IMR-90 (cell line): Measurements from ENCODE around the gene BCHE. TPM values are rescaled to one million over a fixed set of nuclear protein-coding genes. Genes with fewer than 3 reads are reported as not detected.

Source experiments
- ATAC-seq: fragments of 200-7000 bp; cut with Tn5 transposase; 2 replicates; pipeline ENCODE4 v1.9.1; 2020; ENCODE audit warnings: low read depth, mild to moderate bottlenecking, moderate library complexity
- BruUV-seq: library from RNA; stranded (reverse); fragments of 400-500 nt; replicated peaks from 2 replicates; lab custom pipeline; 2021; lab: Mats Ljungman, UMichigan
- CTCF ChIA-PET: fragments of 300-600 bp; formaldehyde crosslinking; extraction: SDS; loops from one replicate; lab custom pipeline; 2021; ENCODE audit warnings: antibody characterized with exemption; lab: Yijun Ruan, JAX
- POLR2A ChIA-PET: fragments of 300-600 bp; sonication (Branson Sonifier 250); formaldehyde crosslinking; loops from one replicate; lab custom pipeline; 2022; ENCODE audit warnings: antibody characterized with exemption; ENCODE audit not compliant: unreplicated experiment; lab: Charles Lee
- DNase-seq: peaks from one replicate; pipeline ENCODE4 v3.0.0; 2013
- H2AFZ ChIP-seq: replicated peaks from 2 replicates; pipeline ENCODE3; 2013; ENCODE audit warnings: low read length, mild to moderate bottlenecking; ENCODE audit not compliant: poor library complexity
- H2AK5ac ChIP-seq: 2 replicates; pipeline ENCODE4 v1.6.1; 2013; ENCODE audit warnings: low read depth, low read length, inconsistent platforms
- H2AK9ac ChIP-seq: replicated peaks from 2 replicates; pipeline ENCODE3; 2013; ENCODE audit warnings: mild to moderate bottlenecking, low read depth, low read length, moderate library complexity; ENCODE audit not compliant: poor library complexity
- H2BK120ac ChIP-seq: 2 replicates; pipeline ENCODE4 v1.6.1; 2013; ENCODE audit warnings: low read depth, low read length, inconsistent platforms
- H2BK15ac ChIP-seq: 3 replicates; pipeline ENCODE4 v1.6.1; 2013; ENCODE audit warnings: low read depth, low read length, inconsistent platforms
- H2BK20ac ChIP-seq: 2 replicates; pipeline ENCODE4 v1.6.1; 2013; ENCODE audit warnings: low read depth, mild to moderate bottlenecking, inconsistent platforms, low read length, moderate library complexity
- H2BK5ac ChIP-seq: 2 replicates; pipeline ENCODE4 v1.6.1; 2013; ENCODE audit warnings: mild to moderate bottlenecking, low read depth, low read length, inconsistent platforms; ENCODE audit not compliant: poor library complexity, severe bottlenecking
- H3K14ac ChIP-seq: replicated peaks from 2 replicates; pipeline ENCODE4 v1.6.1; 2013; ENCODE audit warnings: low read depth, low read length, inconsistent platforms
- H3K18ac ChIP-seq: 2 replicates; pipeline ENCODE4 v1.6.1; 2013; ENCODE audit warnings: low read depth, low read length, control low read depth
- H3K23ac ChIP-seq: 2 replicates; pipeline ENCODE4 v1.6.1; 2013; ENCODE audit warnings: low read depth, low read length, inconsistent platforms
- H3K27ac ChIP-seq: 2 replicates; pipeline ENCODE4 v1.5.1; 2013; ENCODE audit warnings: mild to moderate bottlenecking, control low read depth, low read length; ENCODE audit not compliant: insufficient read depth
- H3K27me3 ChIP-seq: 2 replicates; pipeline ENCODE4 v1.6.1; 2013; ENCODE audit warnings: low read length; ENCODE audit not compliant: control insufficient read depth, insufficient read depth
- H3K36me3 ChIP-seq: 2 replicates; pipeline ENCODE4 v1.6.1; 2013; ENCODE audit warnings: low read length, mixed read lengths; ENCODE audit not compliant: control insufficient read depth, insufficient read depth
- H3K4ac ChIP-seq: 2 replicates; pipeline ENCODE4 v1.6.1; 2013; ENCODE audit warnings: low read depth, low read length, inconsistent platforms
- H3K4me1 ChIP-seq: 2 replicates; pipeline ENCODE4 v1.6.1; 2013; ENCODE audit warnings: low read length, mixed read lengths; ENCODE audit not compliant: control insufficient read depth, insufficient read depth
- H3K4me2 ChIP-seq: 2 replicates; pipeline ENCODE4 v1.6.1; 2013; ENCODE audit warnings: low read depth, mild to moderate bottlenecking, control low read depth, low read length, moderate library complexity
- H3K4me3 ChIP-seq: 2 replicates; pipeline ENCODE4 v1.5.1; 2013; ENCODE audit warnings: low read depth, mild to moderate bottlenecking, control low read depth, low read length, moderate library complexity; ENCODE audit not compliant: insufficient read depth
- H3K56ac ChIP-seq: 2 replicates; pipeline ENCODE4 v1.6.1; 2013; ENCODE audit warnings: low read length, inconsistent platforms; ENCODE audit not compliant: insufficient read depth; ENCODE audit errors: extremely low read depth
- H3K79me1 ChIP-seq, 2 experiments: 2 replicates each; pipeline ENCODE4 v1.6.1; 2013; ENCODE audit warnings: low read length in 2 of 2, inconsistent platforms in 1 of 2, low read depth in 1 of 2
- H3K9ac ChIP-seq: 2 replicates; pipeline ENCODE4 v1.6.1; 2013; ENCODE audit warnings: low read depth, low read length, control low read depth
- H3K9me1 ChIP-seq: 2 replicates; pipeline ENCODE4 v1.6.1; 2013; ENCODE audit warnings: low read length, inconsistent platforms; ENCODE audit not compliant: insufficient read depth
- H3K9me3 ChIP-seq: 2 replicates; pipeline ENCODE4 v1.6.1; 2013; ENCODE audit warnings: low read length; ENCODE audit not compliant: control insufficient read depth, insufficient read depth
- H4K20me1 ChIP-seq: 2 replicates; pipeline ENCODE4 v1.6.1; 2013; ENCODE audit warnings: low read length, inconsistent platforms; ENCODE audit not compliant: insufficient read depth
- H4K5ac ChIP-seq: 2 replicates; pipeline ENCODE4 v1.6.1; 2013; ENCODE audit warnings: mild to moderate bottlenecking, low read depth, low read length, control low read depth
- H4K8ac ChIP-seq, 2 experiments: 2 replicates each; pipeline ENCODE4 v1.6.1; 2013; ENCODE audit warnings: low read depth in 2 of 2, low read length in 2 of 2, control low read depth in 1 of 2, inconsistent platforms in 1 of 2
- H4K91ac ChIP-seq: 2 replicates; pipeline ENCODE4 v1.6.1; 2013; ENCODE audit warnings: low read depth, low read length, inconsistent platforms; ENCODE audit not compliant: insufficient read depth
- BHLHE40 ChIP-seq: fragments of 150-350 bp; IDR thresholded peaks from 2 replicates; pipeline ENCODE4 v1.6.1; 2016; ENCODE audit warnings: mild to moderate bottlenecking, low read depth, low read length
- CEBPB ChIP-seq: IDR thresholded peaks from 2 replicates; pipeline ENCODE4 v1.6.1; 2012; ENCODE audit warnings: low read depth, low read length, improper control_type of control experiment
- CHD1 ChIP-seq: IDR thresholded peaks from 2 replicates; pipeline ENCODE4 v1.6.1; 2012; ENCODE audit warnings: low read depth, low read length, improper control_type of control experiment
- FOS ChIP-seq: fragments of 150-350 bp; IDR thresholded peaks from 2 replicates; pipeline ENCODE4 v1.6.1; 2016; ENCODE audit warnings: low read depth, low read length
- MAFK ChIP-seq: IDR thresholded peaks from 2 replicates; pipeline ENCODE4 v1.6.1; 2012; ENCODE audit warnings: low read depth, low read length, improper control_type of control experiment
- MAZ ChIP-seq: IDR thresholded peaks from 2 replicates; pipeline ENCODE4 v1.6.1; 2012; ENCODE audit warnings: low read depth, mild to moderate bottlenecking, low read length, improper control_type of control experiment, moderate library complexity, borderline replicate concordance
- MXI1 ChIP-seq: IDR thresholded peaks from 2 replicates; pipeline ENCODE4 v1.6.1; 2012; ENCODE audit warnings: low read depth, mild to moderate bottlenecking, low read length, moderate library complexity, borderline replicate concordance
- NFE2L2 ChIP-seq: fragments of 150-350 bp; IDR thresholded peaks from 2 replicates; pipeline ENCODE4 v1.6.1; 2016; ENCODE audit warnings: low read depth, mild to moderate bottlenecking, low read length
- POLR2A ChIP-seq: IDR thresholded peaks from 2 replicates; pipeline ENCODE4 v1.6.1; 2012; ENCODE audit warnings: mild to moderate bottlenecking, low read depth, low read length
- RAD21 ChIP-seq: IDR thresholded peaks from 2 replicates; pipeline ENCODE4 v1.6.1; 2012; ENCODE audit warnings: low read length, improper control_type of control experiment
- RCOR1 ChIP-seq: IDR thresholded peaks from 2 replicates; pipeline ENCODE4 v1.6.1; 2012; ENCODE audit warnings: mild to moderate bottlenecking, low read length, improper control_type of control experiment; ENCODE audit not compliant: insufficient replicate concordance
- RFX5 ChIP-seq: IDR thresholded peaks from 2 replicates; pipeline ENCODE4 v1.8.0; 2012; ENCODE audit warnings: low read depth, mild to moderate bottlenecking, low read length, moderate library complexity
- SMC3 ChIP-seq: fragments of 150-350 bp; IDR thresholded peaks from 2 replicates; pipeline ENCODE4 v1.6.1; 2016; ENCODE audit warnings: low read depth, mild to moderate bottlenecking, antibody characterized with exemption, low read length, moderate library complexity
- WGBS, 2 experiments: methylation state at CpG; one replicate each; pipeline versions ENCODE4 v1.1.5 to v1.1.7; 2013; ENCODE audit warnings: missing lambda C conversion rate in 2 of 2; ENCODE audit not compliant: insufficient read length in 1 of 2; ENCODE audit errors: extremely low coverage in 2 of 2; 5-methylcytosine and 5-hydroxymethylcytosine counted together
- dilution Hi-C: fragments of 300-500 bp; cut with HindIII; formaldehyde crosslinking; loops from one replicate; pipeline ENCODE4 v1.14.3; 2018; ENCODE audit warnings: low sequenced_read_pairs; ENCODE audit not compliant: unreplicated experiment
- in situ Hi-C: fragments of 300-500 bp; cut with MboI; formaldehyde crosslinking; loops from 3 replicates; pipeline ENCODE4 v1.14.3; 2019; ENCODE audit warnings: low sequenced_read_pairs, inconsistent platforms, mixed read lengths
- intact Hi-C: fragments of 100-400 bp; cut with micrococcal nuclease; formaldehyde crosslinking; loops from 2 replicates; pipeline ENCODE4 v1.10.0; 2022
- polyA plus RNA-seq, 3 experiments: library from polyadenylated mRNA; depleted of rRNA; stranded (reverse); fragments of >200 nt; gene quantifications; 2 replicates each; pipeline ENCODE4 v1.2.3, GENCODE V29; 2012; ENCODE audit warnings: low replicate concordance in 1 of 3
- total RNA-seq: library from RNA; depleted of rRNA; stranded (reverse); fragments of >200 nt; gene quantifications from 2 replicates; pipeline ENCODE4 v1.2.3, GENCODE V29; 2012
- TF ChIP-seq, protein P1 (sequence below): fragments of 150-350 bp; IDR thresholded peaks from 2 replicates; pipeline ENCODE4 v1.6.1; 2016; ENCODE audit warnings: low read depth, mild to moderate bottlenecking, low read length, moderate library complexity, borderline replicate concordance
- TF ChIP-seq, protein P2 (sequence below): fragments of 150-350 bp; IDR thresholded peaks from 2 replicates; pipeline ENCODE4 v1.6.1; 2017; ENCODE audit warnings: mild to moderate bottlenecking, antibody characterized with exemption, low read length, low read depth
- TF ChIP-seq, protein P3 (sequence below): conservative IDR thresholded peaks from 2 replicates; pipeline ENCODE4 v1.5.1; 2012; ENCODE audit warnings: mild to moderate bottlenecking, low read depth, low read length, improper control_type of control experiment

BCHE gene
- total and polyA plus RNA-seq, 2 of the 4 experiments (the other 2 are of a cell fraction) = 1.5 to 1.6 TPM

GRCh38 chr3:165725296-165725695 lies 111.9 kb downstream of the BCHE start:
- in situ Hi-C loops (no loop called here), intact Hi-C loops (no loop called here), dilution Hi-C loops (no loop called here)
- H3K18ac ChIP-seq = no peak overlapping the region
- H3K9ac ChIP-seq = no peak overlapping the region
- BruUV-seq = no TSS peak
- no peak overlapping the region for H3K4me2 ChIP-seq
- no peak overlapping the region for H3K23ac ChIP-seq
- ATAC-seq (no peak), DNase-seq (no peak)
- peaks cover 6% of the 10 kb centered on the region for H3K9me3 ChIP-seq
- no peaks in the 10 kb centered on the region for H3K36me3 ChIP-seq
- no peak overlapping the region for H2BK5ac ChIP-seq
- no peak overlapping the region for H4K91ac ChIP-seq
- no CpG with 5 or more reads among the region's 2 CpGs for WGBS, 2 experiments
- no peak overlapping the region for H3K4ac ChIP-seq
- H3K27me3 ChIP-seq = no peaks in the 10 kb centered on the region
- ChIA-PET CTCF (no interaction called here), POLR2A (no interaction called here)
- H2AFZ ChIP-seq = no peak overlapping the region
- no peak overlapping the region for H2AK9ac ChIP-seq
- H3K4me3 ChIP-seq = no peak overlapping the region
- H3K14ac ChIP-seq = no peak overlapping the region
- no peak overlapping the region for H4K5ac ChIP-seq
- H3K56ac ChIP-seq = no peak overlapping the region
- no peaks in the 10 kb centered on the region for H3K9me1 ChIP-seq
- H3K79me1 ChIP-seq = no peaks in the 10 kb centered on the region
- TF ChIP-seq MAZ (no peak), CEBPB (no peak), RAD21 (no peak), MAFK (no peak), SMC3 (no peak), FOS (no peak), POLR2A (no peak), BHLHE40 (no peak), CHD1 (no peak), RFX5 (no peak), NFE2L2 (no peak), RCOR1 (no peak), MXI1 (no peak)
- TF ChIP-seq, protein P1, sequence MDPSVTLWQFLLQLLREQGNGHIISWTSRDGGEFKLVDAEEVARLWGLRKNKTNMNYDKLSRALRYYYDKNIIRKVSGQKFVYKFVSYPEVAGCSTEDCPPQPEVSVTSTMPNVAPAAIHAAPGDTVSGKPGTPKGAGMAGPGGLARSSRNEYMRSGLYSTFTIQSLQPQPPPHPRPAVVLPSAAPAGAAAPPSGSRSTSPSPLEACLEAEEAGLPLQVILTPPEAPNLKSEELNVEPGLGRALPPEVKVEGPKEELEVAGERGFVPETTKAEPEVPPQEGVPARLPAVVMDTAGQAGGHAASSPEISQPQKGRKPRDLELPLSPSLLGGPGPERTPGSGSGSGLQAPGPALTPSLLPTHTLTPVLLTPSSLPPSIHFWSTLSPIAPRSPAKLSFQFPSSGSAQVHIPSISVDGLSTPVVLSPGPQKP = no peak
- TF ChIP-seq, protein P2, sequence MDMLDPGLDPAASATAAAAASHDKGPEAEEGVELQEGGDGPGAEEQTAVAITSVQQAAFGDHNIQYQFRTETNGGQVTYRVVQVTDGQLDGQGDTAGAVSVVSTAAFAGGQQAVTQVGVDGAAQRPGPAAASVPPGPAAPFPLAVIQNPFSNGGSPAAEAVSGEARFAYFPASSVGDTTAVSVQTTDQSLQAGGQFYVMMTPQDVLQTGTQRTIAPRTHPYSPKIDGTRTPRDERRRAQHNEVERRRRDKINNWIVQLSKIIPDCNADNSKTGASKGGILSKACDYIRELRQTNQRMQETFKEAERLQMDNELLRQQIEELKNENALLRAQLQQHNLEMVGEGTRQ = no peak
- TF ChIP-seq, protein P3, sequence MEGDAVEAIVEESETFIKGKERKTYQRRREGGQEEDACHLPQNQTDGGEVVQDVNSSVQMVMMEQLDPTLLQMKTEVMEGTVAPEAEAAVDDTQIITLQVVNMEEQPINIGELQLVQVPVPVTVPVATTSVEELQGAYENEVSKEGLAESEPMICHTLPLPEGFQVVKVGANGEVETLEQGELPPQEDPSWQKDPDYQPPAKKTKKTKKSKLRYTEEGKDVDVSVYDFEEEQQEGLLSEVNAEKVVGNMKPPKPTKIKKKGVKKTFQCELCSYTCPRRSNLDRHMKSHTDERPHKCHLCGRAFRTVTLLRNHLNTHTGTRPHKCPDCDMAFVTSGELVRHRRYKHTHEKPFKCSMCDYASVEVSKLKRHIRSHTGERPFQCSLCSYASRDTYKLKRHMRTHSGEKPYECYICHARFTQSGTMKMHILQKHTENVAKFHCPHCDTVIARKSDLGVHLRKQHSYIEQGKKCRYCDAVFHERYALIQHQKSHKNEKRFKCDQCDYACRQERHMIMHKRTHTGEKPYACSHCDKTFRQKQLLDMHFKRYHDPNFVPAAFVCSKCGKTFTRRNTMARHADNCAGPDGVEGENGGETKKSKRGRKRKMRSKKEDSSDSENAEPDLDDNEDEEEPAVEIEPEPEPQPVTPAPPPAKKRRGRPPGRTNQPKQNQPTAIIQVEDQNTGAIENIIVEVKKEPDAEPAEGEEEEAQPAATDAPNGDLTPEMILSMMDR = no peak
- no peak overlapping the region for H3K27ac ChIP-seq
- no peak overlapping the region for H2BK120ac ChIP-seq
- no peak overlapping the region for H2BK20ac ChIP-seq
- H4K8ac ChIP-seq = no peak overlapping the region
- H2BK15ac ChIP-seq = no peak overlapping the region
- no peak overlapping the region for H2AK5ac ChIP-seq
- H4K20me1 ChIP-seq = no peaks in the 10 kb centered on the region
- no peaks in the 10 kb centered on the region for H3K4me1 ChIP-seq
